HepG2 (cell line): ENCODE results near the gene GSTA5. TPM values are rescaled to one million over a fixed set of nuclear protein-coding genes. Genes with fewer than 3 reads are reported as not detected.

Source experiments
- FOXK1 ChIP-seq: sonication (generic); formaldehyde crosslinking; IDR thresholded peaks from 2 replicates; pipeline ENCODE4 v1.4.0; 2020; ENCODE audit warnings: low read depth, missing genetic modification reagents, borderline replicate concordance
- HDAC2 ChIP-seq: sonication (generic); formaldehyde crosslinking; IDR thresholded peaks from 2 replicates; pipeline ENCODE4 v1.4.0; 2020; ENCODE audit warnings: missing genetic modification reagents
- KAT7 ChIP-seq: IDR thresholded peaks from 2 replicates; pipeline ENCODE4 v1.6.1; 2018; ENCODE audit warnings: borderline replicate concordance, missing compliant biosample characterization
- RFXAP ChIP-seq: sonication (generic); formaldehyde crosslinking; IDR thresholded peaks from 2 replicates; pipeline ENCODE4 v1.4.0; 2020; ENCODE audit warnings: missing genetic modification reagents, borderline replicate concordance
- ZNF501 ChIP-seq: sonication (generic); formaldehyde crosslinking; IDR thresholded peaks from 2 replicates; pipeline ENCODE4 v1.5.1; 2020; ENCODE audit warnings: mild to moderate bottlenecking, moderate library complexity, missing genetic modification reagents
- ZNF616 ChIP-seq: sonication (generic); formaldehyde crosslinking; IDR thresholded peaks from 2 replicates; pipeline ENCODE4 v1.5.0; 2020; ENCODE audit warnings: low read depth, mild to moderate bottlenecking, missing genetic modification reagents
- ZSCAN31 ChIP-seq: sonication (generic); formaldehyde crosslinking; IDR thresholded peaks from 2 replicates; pipeline ENCODE4 v1.5.0; 2020; ENCODE audit warnings: low read depth, mild to moderate bottlenecking, missing genetic modification reagents
- polyA plus RNA-seq, 8 experiments: library from polyadenylated mRNA; depleted of rRNA in 3 of 8; stranded (reverse) in 7 of 8; unstranded in 1 of 8; fragments of >200 nt; fragmentation: Illumina TruSeq in 4 of 8; extraction: Trizol in 4 of 8; gene quantifications; 2 replicates each; pipeline versions ENCODE4 v1.2.1 to v1.2.3, GENCODE V29; 2011 to 2016; ENCODE audit warnings: low read depth in 4 of 8, missing spikeins in 1 of 8, mixed read lengths in 1 of 8; ENCODE audit not compliant: insufficient read depth in 1 of 8
- total RNA-seq, 5 experiments: library from RNA; depleted of rRNA; stranded (reverse); fragments of >200 nt; fragmentation: Illumina TruSeq; extraction: Trizol; gene quantifications; 2 replicates each; pipeline ENCODE4 v1.2.3, GENCODE V29; 2016; ENCODE audit warnings: low read depth in 1 of 5
- TF ChIP-seq, protein P1 (sequence below): sonication (generic); formaldehyde crosslinking; IDR thresholded peaks from 2 replicates; pipeline ENCODE4 v1.8.1; 2023; ENCODE audit warnings: mild to moderate bottlenecking, inconsistent platforms, moderate library complexity, missing genetic modification reagents, borderline replicate concordance
- TF ChIP-seq, protein P2 (sequence below): IDR thresholded peaks from 2 replicates; pipeline ENCODE4 v1.4.0; 2020; ENCODE audit warnings: mild to moderate bottlenecking, missing genetic modification reagents
- TF ChIP-seq, protein P3 (sequence below): sonication (generic); formaldehyde crosslinking; IDR thresholded peaks from 2 replicates; pipeline ENCODE4 v1.4.0; 2020; ENCODE audit warnings: missing genetic modification reagents
- TF ChIP-seq, protein P4 (sequence below): sonication (generic); formaldehyde crosslinking; IDR thresholded peaks from 2 replicates; pipeline ENCODE4 v1.4.0; 2020; ENCODE audit warnings: missing genetic modification reagents
- TF ChIP-seq, protein P5 (sequence below): sonication (generic); formaldehyde crosslinking; IDR thresholded peaks from 2 replicates; pipeline ENCODE4 v1.5.1; 2020; ENCODE audit warnings: missing genetic modification reagents, mild to moderate bottlenecking, borderline replicate concordance

The GSTA5 gene
- total and polyA plus RNA-seq, 2 of the 13 experiments (the other 11 are each of a cell fraction or from before 2014, with no cell fraction given) = not detected

DNA sequence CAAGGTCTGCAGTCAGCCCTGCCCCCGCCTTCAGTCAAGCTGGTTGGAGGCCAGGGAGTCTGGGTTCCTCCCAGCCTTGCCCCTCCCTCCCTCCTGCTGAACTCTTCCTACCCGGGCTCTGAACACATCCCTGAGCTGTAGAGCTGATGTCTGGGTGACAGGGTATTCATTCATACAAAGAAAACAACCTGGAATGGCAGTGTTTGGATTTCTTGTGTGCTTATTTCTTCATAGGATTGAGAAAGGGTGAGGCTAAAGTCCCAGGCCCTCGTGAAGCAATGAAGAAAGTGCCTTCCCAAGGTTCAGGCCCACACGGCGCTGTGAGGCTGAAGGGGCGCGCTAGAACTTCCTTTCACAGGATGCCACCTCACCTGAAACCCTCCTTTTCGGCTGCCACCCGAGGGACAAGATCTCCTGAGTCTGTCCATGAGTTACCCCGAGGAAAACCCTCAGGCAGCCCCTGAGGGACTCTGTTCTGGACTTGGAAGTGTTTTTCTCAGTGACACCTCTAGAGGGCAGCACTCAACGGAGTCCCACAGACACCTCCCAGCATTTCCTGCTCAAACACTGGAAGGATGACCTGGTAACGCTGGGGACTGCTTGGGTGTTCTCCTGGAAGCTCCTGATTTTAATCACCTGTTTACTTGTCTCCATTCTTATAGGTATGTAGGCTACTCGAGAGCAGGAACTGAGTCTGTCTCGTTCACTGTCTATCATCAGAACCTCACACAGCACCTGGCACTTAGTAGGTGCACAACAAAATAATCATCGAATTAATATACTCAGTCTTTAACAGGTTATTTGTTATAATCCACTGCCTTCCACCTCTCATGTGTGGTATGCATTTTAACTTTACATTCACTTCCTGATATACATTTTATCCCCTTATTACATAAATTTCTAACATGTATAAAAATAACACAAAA, 25.2 kb downstream of the GSTA5 start (continued):
- TF ChIP-seq, protein P1, sequence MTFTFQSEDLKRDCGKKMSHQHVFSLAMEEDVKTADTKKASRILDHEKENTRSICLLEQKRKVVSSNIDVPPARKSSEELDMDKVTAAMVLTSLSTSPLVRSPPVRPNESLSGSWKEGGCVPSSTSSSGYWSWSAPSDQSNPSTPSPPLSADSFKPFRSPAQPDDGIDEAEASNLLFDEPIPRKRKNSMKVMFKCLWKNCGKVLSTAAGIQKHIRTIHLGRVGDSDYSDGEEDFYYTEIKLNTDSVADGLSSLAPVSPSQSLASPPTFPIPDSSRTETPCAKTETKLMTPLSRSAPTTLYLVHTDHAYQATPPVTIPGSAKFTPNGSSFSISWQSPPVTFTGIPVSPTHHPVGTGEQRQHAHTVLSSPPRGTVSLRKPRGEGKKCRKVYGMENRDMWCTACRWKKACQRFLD = peak; percentile 41; the same call in 1 of the 2 replicates
- TF ChIP-seq, protein P2, sequence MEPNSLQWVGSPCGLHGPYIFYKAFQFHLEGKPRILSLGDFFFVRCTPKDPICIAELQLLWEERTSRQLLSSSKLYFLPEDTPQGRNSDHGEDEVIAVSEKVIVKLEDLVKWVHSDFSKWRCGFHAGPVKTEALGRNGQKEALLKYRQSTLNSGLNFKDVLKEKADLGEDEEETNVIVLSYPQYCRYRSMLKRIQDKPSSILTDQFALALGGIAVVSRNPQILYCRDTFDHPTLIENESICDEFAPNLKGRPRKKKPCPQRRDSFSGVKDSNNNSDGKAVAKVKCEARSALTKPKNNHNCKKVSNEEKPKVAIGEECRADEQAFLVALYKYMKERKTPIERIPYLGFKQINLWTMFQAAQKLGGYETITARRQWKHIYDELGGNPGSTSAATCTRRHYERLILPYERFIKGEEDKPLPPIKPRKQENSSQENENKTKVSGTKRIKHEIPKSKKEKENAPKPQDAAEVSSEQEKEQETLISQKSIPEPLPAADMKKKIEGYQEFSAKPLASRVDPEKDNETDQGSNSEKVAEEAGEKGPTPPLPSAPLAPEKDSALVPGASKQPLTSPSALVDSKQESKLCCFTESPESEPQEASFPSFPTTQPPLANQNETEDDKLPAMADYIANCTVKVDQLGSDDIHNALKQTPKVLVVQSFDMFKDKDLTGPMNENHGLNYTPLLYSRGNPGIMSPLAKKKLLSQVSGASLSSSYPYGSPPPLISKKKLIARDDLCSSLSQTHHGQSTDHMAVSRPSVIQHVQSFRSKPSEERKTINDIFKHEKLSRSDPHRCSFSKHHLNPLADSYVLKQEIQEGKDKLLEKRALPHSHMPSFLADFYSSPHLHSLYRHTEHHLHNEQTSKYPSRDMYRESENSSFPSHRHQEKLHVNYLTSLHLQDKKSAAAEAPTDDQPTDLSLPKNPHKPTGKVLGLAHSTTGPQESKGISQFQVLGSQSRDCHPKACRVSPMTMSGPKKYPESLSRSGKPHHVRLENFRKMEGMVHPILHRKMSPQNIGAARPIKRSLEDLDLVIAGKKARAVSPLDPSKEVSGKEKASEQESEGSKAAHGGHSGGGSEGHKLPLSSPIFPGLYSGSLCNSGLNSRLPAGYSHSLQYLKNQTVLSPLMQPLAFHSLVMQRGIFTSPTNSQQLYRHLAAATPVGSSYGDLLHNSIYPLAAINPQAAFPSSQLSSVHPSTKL (CRISPR knock-in tag) = peak; percentile 75
- TF ChIP-seq ZNF616 (CRISPR knock-in tag) (no peak), HDAC2 (CRISPR knock-in tag) (peak; percentile 68; the same call in 1 of the 2 replicates), ZSCAN31 (CRISPR knock-in tag) (peak; percentile 65; the same call in 1 of the 2 replicates), FOXK1 (CRISPR knock-in tag) (peak; percentile 45; the same call in 1 of the 2 replicates), RFXAP (CRISPR knock-in tag) (peak; percentile 36; the same call in 1 of the 2 replicates), KAT7 (CRISPR knock-in tag) (peak; percentile 68; the same call in 1 of the 2 replicates), ZNF501 (CRISPR knock-in tag) (peak; percentile 80)
- TF ChIP-seq, protein P3, sequence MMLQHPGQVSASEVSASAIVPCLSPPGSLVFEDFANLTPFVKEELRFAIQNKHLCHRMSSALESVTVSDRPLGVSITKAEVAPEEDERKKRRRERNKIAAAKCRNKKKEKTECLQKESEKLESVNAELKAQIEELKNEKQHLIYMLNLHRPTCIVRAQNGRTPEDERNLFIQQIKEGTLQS (CRISPR knock-in tag) = no peak
- TF ChIP-seq, protein P4, sequence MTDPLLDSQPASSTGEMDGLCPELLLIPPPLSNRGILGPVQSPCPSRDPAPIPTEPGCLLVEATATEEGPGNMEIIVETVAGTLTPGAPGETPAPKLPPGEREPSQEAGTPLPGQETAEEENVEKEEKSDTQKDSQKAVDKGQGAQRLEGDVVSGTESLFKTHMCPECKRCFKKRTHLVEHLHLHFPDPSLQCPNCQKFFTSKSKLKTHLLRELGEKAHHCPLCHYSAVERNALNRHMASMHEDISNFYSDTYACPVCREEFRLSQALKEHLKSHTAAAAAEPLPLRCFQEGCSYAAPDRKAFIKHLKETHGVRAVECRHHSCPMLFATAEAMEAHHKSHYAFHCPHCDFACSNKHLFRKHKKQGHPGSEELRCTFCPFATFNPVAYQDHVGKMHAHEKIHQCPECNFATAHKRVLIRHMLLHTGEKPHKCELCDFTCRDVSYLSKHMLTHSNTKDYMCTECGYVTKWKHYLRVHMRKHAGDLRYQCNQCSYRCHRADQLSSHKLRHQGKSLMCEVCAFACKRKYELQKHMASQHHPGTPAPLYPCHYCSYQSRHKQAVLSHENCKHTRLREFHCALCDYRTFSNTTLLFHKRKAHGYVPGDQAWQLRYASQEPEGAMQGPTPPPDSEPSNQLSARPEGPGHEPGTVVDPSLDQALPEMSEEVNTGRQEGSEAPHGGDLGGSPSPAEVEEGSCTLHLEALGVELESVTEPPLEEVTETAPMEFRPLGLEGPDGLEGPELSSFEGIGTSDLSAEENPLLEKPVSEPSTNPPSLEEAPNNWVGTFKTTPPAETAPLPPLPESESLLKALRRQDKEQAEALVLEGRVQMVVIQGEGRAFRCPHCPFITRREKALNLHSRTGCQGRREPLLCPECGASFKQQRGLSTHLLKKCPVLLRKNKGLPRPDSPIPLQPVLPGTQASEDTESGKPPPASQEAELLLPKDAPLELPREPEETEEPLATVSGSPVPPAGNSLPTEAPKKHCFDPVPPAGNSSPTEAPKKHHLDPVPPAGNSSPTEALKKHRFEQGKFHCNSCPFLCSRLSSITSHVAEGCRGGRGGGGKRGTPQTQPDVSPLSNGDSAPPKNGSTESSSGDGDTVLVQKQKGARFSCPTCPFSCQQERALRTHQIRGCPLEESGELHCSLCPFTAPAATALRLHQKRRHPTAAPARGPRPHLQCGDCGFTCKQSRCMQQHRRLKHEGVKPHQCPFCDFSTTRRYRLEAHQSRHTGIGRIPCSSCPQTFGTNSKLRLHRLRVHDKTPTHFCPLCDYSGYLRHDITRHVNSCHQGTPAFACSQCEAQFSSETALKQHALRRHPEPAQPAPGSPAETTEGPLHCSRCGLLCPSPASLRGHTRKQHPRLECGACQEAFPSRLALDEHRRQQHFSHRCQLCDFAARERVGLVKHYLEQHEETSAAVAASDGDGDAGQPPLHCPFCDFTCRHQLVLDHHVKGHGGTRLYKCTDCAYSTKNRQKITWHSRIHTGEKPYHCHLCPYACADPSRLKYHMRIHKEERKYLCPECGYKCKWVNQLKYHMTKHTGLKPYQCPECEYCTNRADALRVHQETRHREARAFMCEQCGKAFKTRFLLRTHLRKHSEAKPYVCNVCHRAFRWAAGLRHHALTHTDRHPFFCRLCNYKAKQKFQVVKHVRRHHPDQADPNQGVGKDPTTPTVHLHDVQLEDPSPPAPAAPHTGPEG (CRISPR knock-in tag) = peak; percentile 60; the same call in 1 of the 2 replicates
- TF ChIP-seq, protein P5, sequence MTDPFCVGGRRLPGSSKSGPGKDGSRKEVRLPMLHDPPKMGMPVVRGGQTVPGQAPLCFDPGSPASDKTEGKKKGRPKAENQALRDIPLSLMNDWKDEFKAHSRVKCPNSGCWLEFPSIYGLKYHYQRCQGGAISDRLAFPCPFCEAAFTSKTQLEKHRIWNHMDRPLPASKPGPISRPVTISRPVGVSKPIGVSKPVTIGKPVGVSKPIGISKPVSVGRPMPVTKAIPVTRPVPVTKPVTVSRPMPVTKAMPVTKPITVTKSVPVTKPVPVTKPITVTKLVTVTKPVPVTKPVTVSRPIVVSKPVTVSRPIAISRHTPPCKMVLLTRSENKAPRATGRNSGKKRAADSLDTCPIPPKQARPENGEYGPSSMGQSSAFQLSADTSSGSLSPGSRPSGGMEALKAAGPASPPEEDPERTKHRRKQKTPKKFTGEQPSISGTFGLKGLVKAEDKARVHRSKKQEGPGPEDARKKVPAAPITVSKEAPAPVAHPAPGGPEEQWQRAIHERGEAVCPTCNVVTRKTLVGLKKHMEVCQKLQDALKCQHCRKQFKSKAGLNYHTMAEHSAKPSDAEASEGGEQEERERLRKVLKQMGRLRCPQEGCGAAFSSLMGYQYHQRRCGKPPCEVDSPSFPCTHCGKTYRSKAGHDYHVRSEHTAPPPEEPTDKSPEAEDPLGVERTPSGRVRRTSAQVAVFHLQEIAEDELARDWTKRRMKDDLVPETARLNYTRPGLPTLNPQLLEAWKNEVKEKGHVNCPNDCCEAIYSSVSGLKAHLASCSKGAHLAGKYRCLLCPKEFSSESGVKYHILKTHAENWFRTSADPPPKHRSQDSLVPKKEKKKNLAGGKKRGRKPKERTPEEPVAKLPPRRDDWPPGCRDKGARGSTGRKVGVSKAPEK = peak; percentile 87; the same call in 1 of the 2 replicates
